Stimulated activated CD4-positive, alpha-beta T cell treated with anti-CD3 and anti-CD28 coated beads, Interleukin-2, amount 100 ng/mL, for 24 hours (primary cell): ENCODE data around the gene RNF217.
"Not testable (repeated sequence)": the region's sequence is repeated elsewhere in the genome, so short reads cannot be mapped to it uniquely, and the experiment has no call there.

Experiments
- DNase-seq, 2 donors: peaks; one replicate each; pipeline ENCODE4 v3.0.0-alpha.2; 2020

Gene RNF217

DNA sequence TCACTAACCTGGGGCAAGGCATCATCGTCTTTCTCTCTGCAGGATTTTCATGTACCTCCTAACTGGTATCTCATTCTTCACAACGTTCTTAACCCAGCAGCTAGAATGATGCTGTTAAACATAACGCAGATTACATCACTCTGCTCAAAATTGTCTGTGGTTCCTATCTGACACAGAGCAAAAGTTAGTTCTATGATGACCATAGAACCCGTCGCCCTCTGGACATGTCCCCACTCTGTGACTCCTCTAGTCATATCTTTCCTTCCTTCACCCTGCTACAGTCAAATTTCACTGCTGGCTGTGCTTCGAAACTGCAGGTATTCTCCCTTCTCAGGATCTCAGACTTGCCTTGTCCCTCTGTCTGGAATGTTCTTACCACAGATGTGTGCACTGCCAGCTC, 103.9 kb downstream of the RNF217 start:
- no peak for DNase-seq

DNA sequence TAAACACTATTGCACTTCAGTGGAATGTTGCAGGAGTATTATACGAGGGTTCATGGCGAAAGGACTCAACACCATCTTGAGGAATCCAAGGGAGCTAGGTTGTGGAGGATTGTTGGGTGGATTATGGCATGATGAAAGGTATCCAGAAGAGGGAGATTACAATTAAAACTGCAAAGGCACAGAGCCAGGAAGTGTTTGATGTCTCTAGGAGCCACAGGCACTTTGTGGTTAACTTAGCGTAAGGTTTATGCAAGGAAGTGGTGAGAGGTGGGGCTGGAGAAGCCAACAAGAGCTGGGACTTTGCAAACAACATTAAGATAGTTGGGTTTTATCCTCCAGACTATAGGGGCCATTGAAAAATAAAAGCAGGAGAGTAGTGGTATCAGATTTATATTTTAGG, 104.7 kb downstream of the RNF217 start:
- DNase-seq: no peak

DNA sequence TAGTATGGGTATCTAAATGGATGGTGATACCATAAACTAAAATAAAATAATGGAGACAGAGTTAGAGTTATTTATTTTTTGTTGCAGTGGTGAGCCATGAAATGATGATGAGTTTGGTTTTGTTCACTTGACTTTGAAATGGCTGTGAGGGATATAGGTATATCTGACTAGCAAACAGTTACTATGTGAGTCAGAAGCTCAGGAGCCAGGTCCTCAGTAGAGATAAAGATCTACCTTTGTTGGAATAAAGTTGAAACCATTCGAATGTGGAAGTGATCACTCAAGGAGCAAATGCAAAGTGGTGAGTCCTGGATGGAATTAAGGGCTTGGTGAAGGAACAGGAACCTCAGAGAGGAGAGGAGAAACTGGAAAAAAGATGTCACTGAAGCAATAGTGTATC, 105.3 kb downstream of the RNF217 start:
- DNase-seq: no peak

DNA sequence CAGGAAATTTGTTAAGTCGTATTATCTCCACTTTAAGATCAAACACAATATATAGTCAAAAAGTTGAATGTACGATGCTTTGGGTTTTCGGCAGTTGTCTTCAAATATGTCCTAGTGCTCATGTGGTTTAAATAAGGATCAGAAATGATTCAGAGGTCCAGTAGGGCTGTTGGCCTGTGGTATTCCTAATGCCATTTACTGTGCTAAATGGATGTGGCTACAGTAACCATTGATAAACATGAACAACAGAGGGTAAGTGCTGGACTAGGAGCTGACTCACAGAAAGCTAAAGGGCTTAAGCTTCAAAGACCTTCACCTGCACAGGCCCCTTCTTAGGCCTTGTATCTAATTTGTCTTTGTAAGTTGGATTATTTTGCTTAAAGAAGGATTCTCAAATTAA, 110.8 kb downstream of the RNF217 start:
- DNase-seq: no peak

DNA sequence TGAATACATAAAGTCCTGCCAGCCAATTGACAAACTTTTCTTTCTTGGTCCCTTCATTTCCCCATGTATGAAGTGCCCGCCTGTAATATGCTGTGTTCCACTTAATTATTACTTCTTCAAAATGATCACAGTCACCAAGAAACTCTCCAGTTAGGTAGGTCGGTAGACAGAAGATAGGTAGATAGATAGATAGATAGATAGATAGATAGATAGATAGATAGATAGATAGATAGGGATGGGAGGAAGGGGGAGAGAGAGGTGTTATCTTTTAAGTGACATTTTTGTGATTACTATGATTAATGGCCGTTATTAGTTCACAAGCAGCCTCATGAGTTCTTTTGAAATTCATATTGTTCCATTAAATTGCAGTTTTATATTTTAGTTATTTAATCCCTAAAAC, 111.9 kb downstream of the RNF217 start:
- DNase-seq: no peak

DNA sequence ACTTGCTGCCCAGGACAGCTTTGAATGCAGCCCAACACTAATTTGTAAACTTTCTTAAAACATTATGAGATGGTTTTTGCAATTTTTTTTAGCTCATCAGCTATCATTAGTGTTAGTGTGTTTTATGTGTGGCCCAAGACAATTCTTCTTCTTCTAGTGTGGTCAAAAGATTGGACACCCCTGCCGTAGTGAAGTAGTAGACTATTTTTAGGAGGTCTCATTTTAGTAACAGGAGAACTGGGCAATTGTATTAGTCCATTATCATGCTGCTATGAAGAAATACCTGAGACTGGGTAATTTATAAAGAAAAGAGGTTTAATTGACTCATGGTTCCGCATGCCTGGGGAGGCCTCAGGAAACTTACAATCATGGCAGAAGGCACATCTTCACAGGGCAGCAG, 112.8 kb downstream of the RNF217 start:
- not testable (repeated sequence) for DNase-seq

DNA sequence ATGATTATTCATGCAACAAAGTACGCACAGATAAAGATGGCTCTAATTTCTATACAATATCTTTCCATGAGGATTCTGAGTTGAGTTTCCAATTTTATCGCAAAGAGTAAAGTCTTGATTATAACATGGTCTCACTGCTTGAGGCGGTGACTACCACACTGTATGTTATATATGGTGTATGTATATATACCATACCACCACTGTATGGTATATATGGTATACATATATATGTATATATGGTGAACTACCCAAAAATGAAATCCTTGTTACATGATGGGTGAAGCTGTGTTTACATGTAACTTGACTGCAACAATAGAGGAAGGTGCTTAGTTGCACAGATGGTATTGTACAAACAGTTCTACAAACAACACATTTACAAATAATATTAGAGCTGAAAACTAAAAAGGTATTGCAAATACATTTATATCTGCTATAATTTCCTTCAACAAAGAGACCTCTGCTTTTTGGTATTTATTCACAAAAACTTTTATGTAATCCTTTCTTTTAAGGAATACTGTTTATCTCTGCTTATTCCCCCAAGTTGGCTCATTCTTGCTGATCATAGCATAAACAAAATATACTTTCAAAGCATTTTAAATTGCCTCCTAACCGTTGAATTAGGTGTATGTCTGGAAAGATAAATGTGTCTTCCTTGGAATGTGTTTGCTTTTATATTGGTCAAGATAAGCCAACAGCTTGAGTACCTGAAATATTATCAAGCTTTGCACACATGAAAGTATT, 113.7 kb downstream of the RNF217 start:
- DNase-seq: no peak

DNA sequence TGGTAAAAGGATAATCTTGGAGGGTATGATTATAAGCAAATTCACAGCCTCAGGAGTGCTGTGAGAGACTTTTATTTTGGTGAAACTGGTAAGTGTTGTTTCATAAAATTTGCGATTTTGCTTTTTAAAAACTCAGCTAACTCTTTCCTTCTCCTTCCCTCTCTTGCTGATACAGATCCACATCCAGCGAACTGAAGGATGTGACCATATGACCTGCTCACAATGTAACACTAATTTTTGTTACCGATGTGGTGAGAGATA, 114.2 kb downstream of the RNF217 start:
- DNase-seq: no peak

DNA sequence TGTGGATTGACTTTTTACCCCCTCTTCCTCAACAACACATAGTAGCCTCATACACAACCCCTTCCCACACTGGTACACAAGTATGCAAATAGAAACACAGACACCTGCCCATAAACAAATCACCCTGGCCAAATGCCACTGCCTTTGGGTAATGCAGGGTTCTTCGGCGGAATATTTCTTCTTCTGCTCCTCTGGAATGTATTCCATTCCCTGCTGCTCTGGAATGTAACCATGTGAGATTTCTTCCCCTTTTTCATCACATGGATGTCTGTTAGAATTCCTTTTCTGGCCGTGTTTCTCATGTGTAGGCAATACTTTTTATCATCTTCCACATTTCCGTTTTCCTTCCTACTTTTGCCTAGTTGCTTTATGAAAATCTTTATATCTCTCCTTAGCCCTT, 115.2 kb downstream of the RNF217 start:
- no peak for DNase-seq

DNA sequence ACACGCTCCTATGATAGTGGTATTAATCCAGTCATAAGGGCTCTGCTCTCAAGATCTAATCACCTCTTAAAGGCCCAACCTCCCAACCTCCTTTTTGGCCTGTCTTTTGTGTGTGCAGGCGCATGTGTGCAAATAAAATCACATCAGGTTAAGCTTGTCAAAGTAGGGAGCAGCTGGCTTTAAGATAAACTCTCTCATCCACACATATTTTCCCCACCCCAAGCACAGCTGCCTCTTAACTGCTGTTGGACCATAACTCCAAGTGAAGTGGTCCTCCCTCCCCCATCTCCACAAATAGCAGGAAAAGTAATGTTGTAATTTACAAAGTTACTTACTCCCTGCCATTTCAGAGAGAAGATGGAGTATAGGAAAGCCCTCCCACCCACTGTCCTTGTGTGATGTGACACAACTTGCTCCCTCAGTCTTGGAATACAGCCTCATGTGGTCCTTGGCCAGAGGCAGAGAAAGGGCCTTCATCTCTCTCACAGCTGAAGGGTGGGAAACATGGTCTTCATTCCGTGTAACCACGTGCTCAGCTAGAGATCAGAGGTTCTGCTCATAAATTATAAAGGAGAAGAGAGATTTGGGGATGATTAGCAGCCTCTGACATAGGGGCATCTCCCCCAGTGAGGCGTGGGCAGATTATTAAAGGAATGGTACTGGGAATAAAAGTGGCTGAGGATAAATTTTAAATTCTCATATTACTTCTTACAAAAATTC, 116.5 kb downstream of the RNF217 start:
- no peak for DNase-seq

DNA sequence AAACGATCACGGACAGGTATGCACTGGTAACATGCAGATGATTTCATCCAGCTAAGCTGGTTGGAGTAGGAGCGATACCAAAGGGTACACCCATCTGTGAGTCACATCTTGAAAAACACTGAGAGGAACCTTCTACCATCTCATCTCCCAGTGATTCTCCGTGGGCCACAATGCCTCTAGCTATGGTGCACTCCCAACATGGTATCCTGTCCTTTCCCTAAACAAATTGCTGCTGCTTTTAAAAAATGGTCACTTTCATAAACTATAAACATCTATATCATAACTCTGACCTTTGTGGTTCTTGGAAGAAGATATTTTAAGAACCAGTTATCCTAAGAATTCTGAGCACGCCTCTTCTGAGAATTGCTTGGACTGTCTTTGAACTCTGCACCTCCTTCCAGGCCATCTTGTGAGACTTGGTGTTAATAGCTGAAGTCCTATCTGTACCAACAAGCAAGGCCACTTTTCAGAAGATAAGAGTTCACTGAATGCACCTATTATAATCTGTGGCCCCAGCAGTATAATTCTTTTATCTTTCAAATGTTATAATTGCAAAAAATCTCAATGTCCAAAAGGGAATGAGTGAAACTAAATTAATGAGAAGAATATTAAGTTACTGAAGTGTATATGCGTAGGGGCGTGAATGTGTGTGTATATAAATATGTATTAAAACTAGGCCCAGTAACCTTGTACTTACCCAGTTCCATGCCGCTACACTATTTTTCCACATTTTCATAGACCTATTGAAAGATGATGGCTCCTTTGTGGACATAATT, 120.9 kb downstream of the RNF217 start:
- DNase-seq: no peak

DNA sequence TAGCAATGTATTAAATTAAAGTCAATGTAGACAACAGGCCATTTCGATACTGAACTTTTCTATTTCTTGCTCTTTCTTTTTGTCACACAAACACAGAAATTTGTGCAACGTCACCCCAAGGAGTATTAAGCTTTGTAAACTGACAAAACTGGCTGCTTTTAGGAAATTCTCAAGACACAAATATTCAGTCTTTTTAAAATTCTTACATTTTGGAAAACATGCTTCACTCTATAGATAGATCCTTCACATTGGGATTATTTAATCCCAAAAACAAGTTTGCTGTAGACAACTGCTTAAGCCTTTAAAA, 121.4 kb downstream of the RNF217 start:
- DNase-seq: no peak

DNA sequence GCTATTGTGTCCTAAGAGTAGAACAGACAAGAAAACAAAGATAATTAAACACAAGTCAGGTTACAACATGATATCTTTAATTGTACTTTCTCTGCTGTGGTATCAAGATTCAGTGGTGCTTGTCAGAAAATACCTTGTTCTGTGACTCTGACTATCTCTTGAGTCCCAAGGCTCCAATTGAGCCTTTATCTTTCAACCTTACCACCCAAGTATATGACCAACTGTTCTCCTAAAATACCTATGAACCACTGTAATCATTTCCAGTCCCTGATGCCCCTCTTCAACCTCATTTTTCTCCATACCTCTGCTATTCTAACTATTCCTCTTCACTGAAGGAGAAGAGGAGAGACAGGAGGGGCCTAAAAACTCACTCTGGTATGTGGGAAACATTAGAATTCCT, 124.5 kb downstream of the RNF217 start:
- no peak for DNase-seq

DNA sequence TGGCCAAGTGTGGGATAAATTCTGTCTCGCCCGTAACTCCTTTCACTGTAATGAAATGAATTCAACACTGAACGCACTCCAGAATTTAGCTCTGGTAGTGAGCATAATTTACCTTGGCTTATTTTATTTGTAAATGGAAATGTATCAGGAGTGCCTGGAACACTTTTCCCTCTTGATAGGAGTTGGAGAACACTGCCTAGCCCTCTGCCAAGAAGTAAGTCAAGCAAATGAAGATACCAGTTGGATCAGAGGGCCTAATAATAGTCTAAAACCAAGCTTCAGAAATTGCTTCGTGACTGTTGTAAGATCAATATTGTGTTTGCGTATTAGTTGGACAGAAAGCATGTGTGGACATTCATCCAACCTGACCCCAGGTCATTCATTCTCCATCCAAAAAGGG, 126.7 kb downstream of the RNF217 start:
- DNase-seq: no peak

DNA sequence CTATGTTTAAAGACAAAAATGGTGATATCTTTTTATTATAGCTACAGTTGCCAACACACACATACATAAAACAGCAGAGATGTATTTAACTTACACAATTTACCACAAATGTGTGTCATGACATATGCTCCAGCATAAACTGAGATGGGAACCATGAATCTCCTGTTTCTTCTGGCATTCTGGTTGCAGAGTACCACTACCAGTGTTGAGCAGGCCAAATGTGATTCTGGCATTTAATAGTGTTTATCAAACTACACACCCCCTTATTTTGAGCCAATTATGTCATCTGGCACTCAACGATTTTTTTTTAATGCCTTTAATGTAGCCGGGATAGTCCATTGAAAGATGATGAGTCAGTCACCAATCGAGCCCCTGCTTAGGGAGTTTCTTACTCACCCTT, 132.3 kb downstream of the RNF217 start:
- DNase-seq: no peak

DNA sequence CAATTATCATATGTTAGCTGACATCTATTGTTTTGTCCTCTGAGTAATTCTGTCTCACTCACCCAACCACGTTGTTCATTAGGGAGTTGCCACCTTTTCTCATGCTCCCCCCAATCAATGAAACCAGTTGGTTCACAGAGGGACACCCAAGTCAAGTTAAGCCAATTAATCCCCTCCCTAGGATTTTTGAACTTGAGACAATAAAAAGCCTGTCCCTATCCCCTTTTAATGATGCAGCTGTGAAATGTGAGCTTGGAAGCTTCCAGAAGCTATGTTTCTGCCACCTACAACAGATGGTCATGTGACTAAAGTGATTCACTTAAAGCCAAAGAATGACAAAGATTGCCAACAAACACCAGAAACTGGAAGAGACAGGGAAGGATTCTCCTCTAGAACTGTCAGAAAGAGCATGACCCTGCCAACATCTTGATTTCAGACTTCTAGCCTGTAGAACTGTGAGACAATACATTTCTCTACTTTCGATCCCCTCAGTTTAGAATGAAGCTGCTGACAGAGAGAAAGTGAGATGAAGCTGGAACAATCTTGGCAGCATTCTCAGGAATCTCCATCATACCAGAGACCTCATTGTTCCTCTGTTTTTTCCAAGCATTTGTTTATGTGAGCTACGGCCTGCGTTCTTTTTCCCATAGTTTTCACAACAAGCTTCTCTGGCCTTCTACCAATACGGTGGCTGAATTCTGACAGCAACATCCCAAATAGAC, 133.5 kb downstream of the RNF217 start:
- no peak for DNase-seq

DNA sequence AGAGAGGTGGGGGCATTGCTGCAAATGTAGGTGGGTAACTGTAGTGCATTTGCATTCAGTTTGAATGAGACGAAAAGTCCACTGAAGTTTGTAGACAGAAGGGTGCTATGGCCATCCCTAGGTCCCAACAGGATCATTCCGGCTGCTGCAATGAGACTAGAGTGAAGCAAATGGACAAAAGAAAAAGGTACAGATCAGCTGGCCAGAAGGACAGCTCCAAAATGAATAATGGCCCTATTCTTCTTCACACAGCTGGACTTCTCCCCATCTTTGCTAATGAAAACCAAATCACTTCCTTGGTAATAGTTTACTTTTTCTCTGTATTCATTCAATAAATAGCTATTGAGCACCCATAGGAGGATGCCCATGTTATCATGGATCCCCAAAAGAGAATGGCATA, 134.9 kb downstream of the RNF217 start:
- DNase-seq: no peak

DNA sequence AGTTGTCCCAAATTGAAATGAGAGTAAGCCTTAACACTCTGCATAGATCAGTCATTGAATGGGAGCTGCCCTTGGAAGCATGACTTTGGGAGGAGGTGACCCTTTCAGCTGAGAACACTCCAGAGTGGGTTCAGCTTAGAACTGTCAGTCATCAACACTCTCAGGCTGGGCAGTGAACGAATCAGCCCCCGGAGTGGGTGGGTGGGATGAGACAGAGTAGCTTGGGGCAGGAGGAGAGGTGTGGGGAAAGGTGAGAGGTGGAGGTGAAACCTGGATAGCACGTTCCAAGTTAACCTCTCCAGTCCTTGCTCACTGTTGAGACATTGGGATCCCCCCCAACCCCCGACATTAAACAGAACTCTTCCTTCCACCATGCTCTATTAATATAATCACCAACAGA, 136.0 kb downstream of the RNF217 start:
- DNase-seq: no peak

DNA sequence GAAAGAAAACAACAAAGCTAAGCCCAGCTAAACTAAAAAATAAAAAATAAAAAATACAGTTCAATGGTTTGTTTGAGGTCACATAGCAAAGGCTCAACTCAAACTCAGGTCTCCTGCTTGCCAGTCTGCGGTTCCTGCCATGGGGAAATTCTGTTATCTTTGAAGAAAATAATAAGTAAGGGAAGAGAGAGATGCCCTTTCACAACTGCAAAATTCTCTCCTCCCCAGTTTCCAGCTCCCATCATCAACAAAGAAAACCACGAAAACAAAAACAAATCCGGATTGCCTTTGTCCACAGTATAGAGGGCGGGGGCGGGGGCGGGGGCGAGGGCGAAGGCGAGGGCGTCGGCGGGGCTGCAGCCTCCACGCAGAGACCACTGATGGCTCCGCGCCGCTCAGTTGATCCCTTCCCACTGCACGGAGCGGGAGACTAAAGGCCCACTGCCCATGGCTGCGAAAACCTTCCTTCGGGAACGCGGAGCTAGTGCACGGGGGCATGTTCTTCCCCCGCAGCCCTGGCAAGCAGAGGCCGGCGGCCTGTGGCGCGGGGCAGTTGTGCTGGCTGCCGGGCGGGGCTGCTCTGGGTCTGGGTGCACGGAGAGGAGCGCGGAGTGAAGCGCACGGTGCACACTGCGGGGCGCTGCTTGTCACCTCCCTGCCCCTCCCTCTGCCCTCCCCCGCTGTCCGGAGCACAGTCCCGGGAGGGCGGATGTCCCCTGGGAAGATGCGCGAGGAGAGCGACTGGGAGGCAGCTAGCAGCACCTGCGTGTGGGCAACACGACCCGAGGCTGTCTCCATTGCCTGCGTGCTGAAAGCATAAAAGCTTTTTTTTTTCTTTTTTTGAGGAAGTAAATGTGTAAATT, 137.2 kb downstream of the RNF217 start:
- peak; percentile 18 to 36 for DNase-seq

DNA sequence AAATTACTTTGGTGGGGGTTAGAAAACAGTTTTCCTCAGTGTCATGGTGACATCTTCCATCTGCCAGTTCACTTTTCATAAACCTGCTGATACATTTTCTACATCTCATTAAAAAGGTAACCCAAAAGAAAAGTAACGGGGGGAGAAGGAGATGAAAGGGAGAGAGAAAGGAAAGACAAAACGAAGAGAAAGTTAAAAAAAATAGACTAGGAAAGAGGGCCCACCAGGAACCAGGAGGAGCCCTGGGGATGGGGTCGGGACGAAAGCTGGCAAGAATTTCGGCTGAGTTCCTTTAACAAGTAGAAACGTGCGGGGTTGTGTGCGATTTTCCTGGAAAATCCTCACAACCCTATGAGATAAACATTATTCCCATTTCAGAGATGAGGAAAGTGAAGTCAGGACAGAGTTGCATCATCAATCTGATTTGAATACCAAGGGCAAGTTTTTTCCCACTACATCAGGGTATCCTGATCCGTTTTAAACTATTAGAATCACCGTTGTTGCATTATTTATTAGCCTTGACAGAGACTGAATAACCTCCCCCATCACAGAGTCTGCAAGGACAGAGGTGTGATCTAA, 137.9 kb downstream of the RNF217 start:
- DNase-seq: no peak

DNA sequence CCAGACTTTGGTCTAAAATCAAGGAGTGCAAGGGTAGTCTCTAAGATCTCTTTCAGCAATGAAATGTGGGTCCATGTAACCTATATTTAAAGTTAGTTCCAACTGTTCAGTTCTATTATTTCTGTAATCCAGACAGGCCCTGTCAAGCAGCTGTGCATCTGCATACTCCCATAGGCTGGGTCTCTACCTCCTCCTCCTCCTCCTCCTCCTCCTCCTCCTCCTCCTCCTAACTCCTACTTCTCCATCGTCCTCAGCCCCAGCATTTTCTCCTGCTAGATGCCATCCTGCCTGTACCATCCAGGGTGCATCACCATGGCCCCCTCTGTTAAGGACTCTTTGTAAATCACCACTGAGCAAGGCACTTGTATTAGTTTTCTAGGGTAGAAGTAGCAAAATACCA, 138.9 kb downstream of the RNF217 start:
- no peak for DNase-seq

DNA sequence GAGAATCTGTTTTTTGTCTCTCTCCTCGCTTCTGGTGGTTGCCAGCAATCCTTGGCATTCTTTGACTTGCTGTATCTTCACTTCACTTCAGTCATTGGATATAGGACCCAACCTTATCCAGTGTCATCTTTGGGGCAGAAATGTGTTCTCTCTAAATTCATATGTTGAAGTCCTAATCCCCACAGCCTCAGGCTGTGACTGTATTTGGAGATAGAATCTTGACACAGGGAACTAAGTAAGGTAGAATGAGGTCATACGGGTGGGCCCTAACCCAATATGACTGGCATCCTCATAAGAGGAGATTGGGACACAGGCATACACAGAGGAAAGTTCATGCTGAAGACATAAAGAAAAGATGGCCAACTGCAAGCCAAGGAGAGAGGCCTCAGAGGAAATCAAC, 139.4 kb downstream of the RNF217 start:
- no peak for DNase-seq
